ENCODE results near the gene MAF. TPM values are rescaled to one million over a fixed set of nuclear protein-coding genes. Genes with fewer than 3 reads are reported as not detected.

MAF gene
- total RNA-seq, 1 donor from 2014 or later, result 60.0 TPM

GRCh38 chr16:79557421-79557820, 43.1 kb downstream of the MAF start:
- TF ChIP-seq CTCF (IDR thresholded peaks at IDR 0.05), result no peak
- no peaks in the 10 kb centered on the region for H3K27me3 ChIP-seq (ENCODE audit: low read depth)
- no peaks in the 10 kb centered on the region for H3K4me1 ChIP-seq
- no peak for ATAC-seq
- intact Hi-C loops (cut with DNase I), result no loop called here
- no peak overlapping the region for H3K4me3 ChIP-seq
- no peaks in the 10 kb centered on the region for H3K36me3 ChIP-seq
- no peak overlapping the region for H3K27ac ChIP-seq
- no peaks in the 10 kb centered on the region for H3K9me3 ChIP-seq
- DNase-seq, result no peak

- Histone ChIP-seq H3K9me3 (no peaks in the 10 kb centered on the region), H3K4me1 (no peaks in the 10 kb centered on the region), H3K27me3 (ENCODE audit: low read depth) (no peaks in the 10 kb centered on the region), H3K4me3 (no peak overlapping the region), H3K36me3 (no peaks in the 10 kb centered on the region), H3K27ac (no peak overlapping the region)
- intact Hi-C loops (cut with DNase I), result no loop called here
- no peak for ATAC-seq
- no peak for DNase-seq
- no peak for TF ChIP-seq CTCF (IDR thresholded peaks at IDR 0.05)
Measured at GRCh38 chr16:79554912-79555311, 45.6 kb downstream of the MAF start.

GRCh38 chr16:79550373-79550772, 50.2 kb downstream of the MAF start:
- TF ChIP-seq CTCF (IDR thresholded peaks at IDR 0.05), result no peak
- Histone ChIP-seq H3K4me3 (no peak overlapping the region), H3K36me3 (no peaks in the 10 kb centered on the region), H3K9me3 (no peaks in the 10 kb centered on the region), H3K27me3 (ENCODE audit: low read depth) (no peaks in the 10 kb centered on the region), H3K27ac (no peak overlapping the region), H3K4me1 (no peaks in the 10 kb centered on the region)
- intact Hi-C loops (cut with DNase I), result no loop called here
- ATAC-seq, result no peak
- no peak for DNase-seq

GRCh38 chr16:79547085-79547484, 53.5 kb downstream of the MAF start:
- Histone ChIP-seq H3K36me3 (no peaks in the 10 kb centered on the region), H3K4me1 (no peaks in the 10 kb centered on the region), H3K27me3 (ENCODE audit: low read depth) (no peaks in the 10 kb centered on the region), H3K4me3 (no peak overlapping the region), H3K27ac (no peak overlapping the region), H3K9me3 (no peaks in the 10 kb centered on the region)
- ATAC-seq (no peak), DNase-seq (no peak)
- intact Hi-C loops (cut with DNase I), result no loop called here
- TF ChIP-seq CTCF (IDR thresholded peaks at IDR 0.05), result no peak

Data from lower lobe of right lung (tissue), 2 donors.